ENCODE data around the gene ZEB2.

- TF ChIP-seq CTCF (IDR thresholded peaks at IDR 0.05; ENCODE audit: insufficient read depth, low read length, poor library complexity, severe bottlenecking) (no peak), EZH2phosphoT487 (conservative IDR thresholded peaks at IDR 0.05; ENCODE audit: low read length) (no peak)
These were observed 92.9 kb downstream of the ZEB2 start for GRCh38 chr2:144426981-144427479.

All from SU-DHL-6 (cell line).